ENCODE measurements around the gene SPINK14.

SPINK14 gene

DNA sequence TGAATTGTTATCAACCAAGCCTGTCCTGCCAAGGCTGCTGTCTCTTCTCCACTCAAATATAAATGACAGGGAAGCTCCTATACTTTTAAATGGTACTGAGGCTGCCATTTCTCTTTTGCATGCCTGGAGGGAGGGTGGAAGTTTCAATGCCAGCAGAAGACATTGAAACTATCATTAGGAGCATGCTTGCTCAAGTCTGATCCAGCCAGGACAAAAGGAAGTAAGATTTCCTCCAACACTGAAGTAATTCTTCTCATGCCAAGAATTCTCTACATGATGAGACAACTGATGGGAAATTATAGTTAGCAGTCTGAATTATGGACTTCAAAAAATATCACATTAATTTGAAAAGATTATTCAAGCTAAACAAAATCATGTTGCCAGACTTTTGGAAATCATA lies 39.9 kb downstream of the SPINK14 start:
- TF ChIP-seq ZNF560 (tag by site-specific recombination; IDR thresholded peaks at IDR 0.05; ENCODE audit: borderline replicate concordance), result no peak
- TF ChIP-seq, protein P1, sequence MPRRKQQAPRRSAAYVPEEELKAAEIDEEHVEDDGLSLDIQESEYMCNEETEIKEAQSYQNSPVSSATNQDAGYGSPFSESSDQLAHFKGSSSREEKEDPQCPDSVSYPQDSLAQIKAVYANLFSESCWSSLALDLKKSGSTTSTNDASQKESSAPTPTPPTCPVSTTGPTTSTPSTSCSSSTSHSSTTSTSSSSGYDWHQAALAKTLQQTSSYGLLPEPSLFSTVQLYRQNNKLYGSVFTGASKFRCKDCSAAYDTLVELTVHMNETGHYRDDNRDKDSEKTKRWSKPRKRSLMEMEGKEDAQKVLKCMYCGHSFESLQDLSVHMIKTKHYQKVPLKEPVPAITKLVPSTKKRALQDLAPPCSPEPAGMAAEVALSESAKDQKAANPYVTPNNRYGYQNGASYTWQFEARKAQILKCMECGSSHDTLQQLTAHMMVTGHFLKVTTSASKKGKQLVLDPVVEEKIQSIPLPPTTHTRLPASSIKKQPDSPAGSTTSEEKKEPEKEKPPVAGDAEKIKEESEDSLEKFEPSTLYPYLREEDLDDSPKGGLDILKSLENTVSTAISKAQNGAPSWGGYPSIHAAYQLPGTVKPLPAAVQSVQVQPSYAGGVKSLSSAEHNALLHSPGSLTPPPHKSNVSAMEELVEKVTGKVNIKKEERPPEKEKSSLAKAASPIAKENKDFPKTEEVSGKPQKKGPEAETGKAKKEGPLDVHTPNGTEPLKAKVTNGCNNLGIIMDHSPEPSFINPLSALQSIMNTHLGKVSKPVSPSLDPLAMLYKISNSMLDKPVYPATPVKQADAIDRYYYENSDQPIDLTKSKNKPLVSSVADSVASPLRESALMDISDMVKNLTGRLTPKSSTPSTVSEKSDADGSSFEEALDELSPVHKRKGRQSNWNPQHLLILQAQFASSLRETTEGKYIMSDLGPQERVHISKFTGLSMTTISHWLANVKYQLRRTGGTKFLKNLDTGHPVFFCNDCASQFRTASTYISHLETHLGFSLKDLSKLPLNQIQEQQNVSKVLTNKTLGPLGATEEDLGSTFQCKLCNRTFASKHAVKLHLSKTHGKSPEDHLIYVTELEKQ (tag by site-specific recombination; IDR thresholded peaks at IDR 0.05; ENCODE audit: borderline replicate concordance), result no peak
- TF ChIP-seq, protein P2, sequence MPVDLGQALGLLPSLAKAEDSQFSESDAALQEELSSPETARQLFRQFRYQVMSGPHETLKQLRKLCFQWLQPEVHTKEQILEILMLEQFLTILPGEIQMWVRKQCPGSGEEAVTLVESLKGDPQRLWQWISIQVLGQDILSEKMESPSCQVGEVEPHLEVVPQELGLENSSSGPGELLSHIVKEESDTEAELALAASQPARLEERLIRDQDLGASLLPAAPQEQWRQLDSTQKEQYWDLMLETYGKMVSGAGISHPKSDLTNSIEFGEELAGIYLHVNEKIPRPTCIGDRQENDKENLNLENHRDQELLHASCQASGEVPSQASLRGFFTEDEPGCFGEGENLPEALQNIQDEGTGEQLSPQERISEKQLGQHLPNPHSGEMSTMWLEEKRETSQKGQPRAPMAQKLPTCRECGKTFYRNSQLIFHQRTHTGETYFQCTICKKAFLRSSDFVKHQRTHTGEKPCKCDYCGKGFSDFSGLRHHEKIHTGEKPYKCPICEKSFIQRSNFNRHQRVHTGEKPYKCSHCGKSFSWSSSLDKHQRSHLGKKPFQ (tag by site-specific recombination; IDR thresholded peaks at IDR 0.05), result no peak
- TF ChIP-seq ZNF837 (tag by site-specific recombination; IDR thresholded peaks at IDR 0.05), result no peak
- TF ChIP-seq, protein P3, sequence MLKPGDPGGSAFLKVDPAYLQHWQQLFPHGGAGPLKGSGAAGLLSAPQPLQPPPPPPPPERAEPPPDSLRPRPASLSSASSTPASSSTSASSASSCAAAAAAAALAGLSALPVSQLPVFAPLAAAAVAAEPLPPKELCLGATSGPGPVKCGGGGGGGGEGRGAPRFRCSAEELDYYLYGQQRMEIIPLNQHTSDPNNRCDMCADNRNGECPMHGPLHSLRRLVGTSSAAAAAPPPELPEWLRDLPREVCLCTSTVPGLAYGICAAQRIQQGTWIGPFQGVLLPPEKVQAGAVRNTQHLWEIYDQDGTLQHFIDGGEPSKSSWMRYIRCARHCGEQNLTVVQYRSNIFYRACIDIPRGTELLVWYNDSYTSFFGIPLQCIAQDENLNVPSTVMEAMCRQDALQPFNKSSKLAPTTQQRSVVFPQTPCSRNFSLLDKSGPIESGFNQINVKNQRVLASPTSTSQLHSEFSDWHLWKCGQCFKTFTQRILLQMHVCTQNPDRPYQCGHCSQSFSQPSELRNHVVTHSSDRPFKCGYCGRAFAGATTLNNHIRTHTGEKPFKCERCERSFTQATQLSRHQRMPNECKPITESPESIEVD (tag by site-specific recombination; IDR thresholded peaks at IDR 0.05), result no peak
- TF ChIP-seq, protein P4, sequence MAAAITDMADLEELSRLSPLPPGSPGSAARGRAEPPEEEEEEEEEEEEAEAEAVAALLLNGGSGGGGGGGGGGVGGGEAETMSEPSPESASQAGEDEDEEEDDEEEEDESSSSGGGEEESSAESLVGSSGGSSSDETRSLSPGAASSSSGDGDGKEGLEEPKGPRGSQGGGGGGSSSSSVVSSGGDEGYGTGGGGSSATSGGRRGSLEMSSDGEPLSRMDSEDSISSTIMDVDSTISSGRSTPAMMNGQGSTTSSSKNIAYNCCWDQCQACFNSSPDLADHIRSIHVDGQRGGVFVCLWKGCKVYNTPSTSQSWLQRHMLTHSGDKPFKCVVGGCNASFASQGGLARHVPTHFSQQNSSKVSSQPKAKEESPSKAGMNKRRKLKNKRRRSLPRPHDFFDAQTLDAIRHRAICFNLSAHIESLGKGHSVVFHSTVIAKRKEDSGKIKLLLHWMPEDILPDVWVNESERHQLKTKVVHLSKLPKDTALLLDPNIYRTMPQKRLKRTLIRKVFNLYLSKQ (tag by site-specific recombination; IDR thresholded peaks at IDR 0.05; ENCODE audit: borderline replicate concordance), result no peak
- TF ChIP-seq ZNF341 (tag by site-specific recombination; IDR thresholded peaks at IDR 0.05; ENCODE audit: low read depth), result no peak
- TF ChIP-seq IKZF3 (tag by site-specific recombination; IDR thresholded peaks at IDR 0.05), result no peak
- no peak for TF ChIP-seq ZNF274 (IDR thresholded peaks at IDR 0.05; ENCODE audit: low read length)
- no peak for TF ChIP-seq ZNF274 (tag by site-specific recombination; IDR thresholded peaks at IDR 0.05; ENCODE audit: borderline replicate concordance)
- TF ChIP-seq ZEB2 (tag by site-specific recombination; IDR thresholded peaks at IDR 0.05), result no peak
- no peak for TF ChIP-seq ZNF175 (tag by site-specific recombination; IDR thresholded peaks at IDR 0.05)
- no peak for TF ChIP-seq FEZF1 (tag by site-specific recombination; IDR thresholded peaks at IDR 0.05)
- TF ChIP-seq, protein P5, sequence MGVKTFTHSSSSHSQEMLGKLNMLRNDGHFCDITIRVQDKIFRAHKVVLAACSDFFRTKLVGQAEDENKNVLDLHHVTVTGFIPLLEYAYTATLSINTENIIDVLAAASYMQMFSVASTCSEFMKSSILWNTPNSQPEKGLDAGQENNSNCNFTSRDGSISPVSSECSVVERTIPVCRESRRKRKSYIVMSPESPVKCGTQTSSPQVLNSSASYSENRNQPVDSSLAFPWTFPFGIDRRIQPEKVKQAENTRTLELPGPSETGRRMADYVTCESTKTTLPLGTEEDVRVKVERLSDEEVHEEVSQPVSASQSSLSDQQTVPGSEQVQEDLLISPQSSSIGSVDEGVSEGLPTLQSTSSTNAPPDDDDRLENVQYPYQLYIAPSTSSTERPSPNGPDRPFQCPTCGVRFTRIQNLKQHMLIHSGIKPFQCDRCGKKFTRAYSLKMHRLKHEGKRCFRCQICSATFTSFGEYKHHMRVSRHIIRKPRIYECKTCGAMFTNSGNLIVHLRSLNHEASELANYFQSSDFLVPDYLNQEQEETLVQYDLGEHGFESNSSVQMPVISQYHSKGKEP (tag by site-specific recombination; IDR thresholded peaks at IDR 0.05), result no peak
- TF ChIP-seq REPIN1 (tag by site-specific recombination; IDR thresholded peaks at IDR 0.05; ENCODE audit: low read depth), result no peak
- no peak for TF ChIP-seq TRIM28 (IDR thresholded peaks at IDR 0.05; ENCODE audit: borderline replicate concordance, low read length)
- TF ChIP-seq, protein P6, sequence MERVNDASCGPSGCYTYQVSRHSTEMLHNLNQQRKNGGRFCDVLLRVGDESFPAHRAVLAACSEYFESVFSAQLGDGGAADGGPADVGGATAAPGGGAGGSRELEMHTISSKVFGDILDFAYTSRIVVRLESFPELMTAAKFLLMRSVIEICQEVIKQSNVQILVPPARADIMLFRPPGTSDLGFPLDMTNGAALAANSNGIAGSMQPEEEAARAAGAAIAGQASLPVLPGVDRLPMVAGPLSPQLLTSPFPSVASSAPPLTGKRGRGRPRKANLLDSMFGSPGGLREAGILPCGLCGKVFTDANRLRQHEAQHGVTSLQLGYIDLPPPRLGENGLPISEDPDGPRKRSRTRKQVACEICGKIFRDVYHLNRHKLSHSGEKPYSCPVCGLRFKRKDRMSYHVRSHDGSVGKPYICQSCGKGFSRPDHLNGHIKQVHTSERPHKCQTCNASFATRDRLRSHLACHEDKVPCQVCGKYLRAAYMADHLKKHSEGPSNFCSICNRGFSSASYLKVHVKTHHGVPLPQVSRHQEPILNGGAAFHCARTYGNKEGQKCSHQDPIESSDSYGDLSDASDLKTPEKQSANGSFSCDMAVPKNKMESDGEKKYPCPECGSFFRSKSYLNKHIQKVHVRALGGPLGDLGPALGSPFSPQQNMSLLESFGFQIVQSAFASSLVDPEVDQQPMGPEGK (tag by site-specific recombination; IDR thresholded peaks at IDR 0.05), result no peak
- no peak for TF ChIP-seq ZNF155 (tag by site-specific recombination; IDR thresholded peaks at IDR 0.05)
- TF ChIP-seq KLF9 (tag by site-specific recombination; IDR thresholded peaks at IDR 0.05; ENCODE audit: low read depth), result no peak
- TF ChIP-seq ZNF248 (tag by site-specific recombination; IDR thresholded peaks at IDR 0.05), result no peak
- H3K4me1 ChIP-seq (ENCODE audit: control insufficient read depth, insufficient read depth, low read length), result no peaks in the 10 kb centered on the region
- CTCF ChIA-PET, result interaction anchor here (1.4 kb wide), 1 partner anchor 350 kb away, joined by 3 read pairs; no protein-coding TSS in a partner anchor
- no peak overlapping the region for H3K27ac ChIP-seq (ENCODE audit: extremely low read depth, low read depth, low read length)
- H3K36me3 ChIP-seq (ENCODE audit: control insufficient read depth in 2 of 2, insufficient read depth in 1 of 2, low read length in 2 of 2), result no peaks in the 10 kb centered on the region
- POLR2A ChIA-PET, result no interaction called here
- H3K4me3 ChIP-seq (ENCODE audit: low read depth, low read length), result no peak overlapping the region
- no peaks in the 10 kb centered on the region for H3K9me3 ChIP-seq (ENCODE audit: control insufficient read depth, insufficient read depth, low read depth, low read length)
